ENCODE results near the gene CPSF3. TPM values are rescaled to one million over a fixed set of nuclear protein-coding genes. Genes with fewer than 3 reads are reported as not detected.

Gene CPSF3
- total RNA-seq, 4 donors from 2014 or later, result 17.6 to 173 (median 22.2) TPM

DNA sequence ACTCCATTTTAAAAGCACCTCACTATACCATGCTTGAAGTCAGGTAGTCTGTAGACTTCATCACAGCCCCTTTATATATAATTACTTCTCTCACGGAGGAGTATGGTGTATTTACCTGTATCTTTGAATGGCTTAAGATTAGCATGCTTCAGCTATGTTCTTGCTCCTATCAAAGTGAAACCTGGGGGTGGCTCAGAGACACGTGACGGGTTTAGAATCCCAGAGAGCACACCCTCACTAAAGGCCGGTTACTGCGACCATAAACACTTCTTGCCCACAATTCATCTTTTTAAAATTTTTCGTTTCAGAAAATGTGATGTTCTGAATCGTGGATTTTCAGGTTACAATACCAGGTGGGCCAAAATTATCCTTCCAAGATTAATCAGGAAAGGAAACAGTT is 54.5 kb downstream of the CPSF3 start:
- WGBS, 2 donors (ENCODE audit: low coverage in 1 of 2), result 77 to 86% methylated on average over 7 of the region's 7 CpGs
- no peak for DNase-seq
- H3K4me3 ChIP-seq, result no peak overlapping the region
- no peak for TF ChIP-seq POLR2A (IDR thresholded peaks at IDR 0.05)
- no peak for TF ChIP-seq EP300 (IDR thresholded peaks at IDR 0.05; ENCODE audit: low read depth)
- TF ChIP-seq, protein P1, sequence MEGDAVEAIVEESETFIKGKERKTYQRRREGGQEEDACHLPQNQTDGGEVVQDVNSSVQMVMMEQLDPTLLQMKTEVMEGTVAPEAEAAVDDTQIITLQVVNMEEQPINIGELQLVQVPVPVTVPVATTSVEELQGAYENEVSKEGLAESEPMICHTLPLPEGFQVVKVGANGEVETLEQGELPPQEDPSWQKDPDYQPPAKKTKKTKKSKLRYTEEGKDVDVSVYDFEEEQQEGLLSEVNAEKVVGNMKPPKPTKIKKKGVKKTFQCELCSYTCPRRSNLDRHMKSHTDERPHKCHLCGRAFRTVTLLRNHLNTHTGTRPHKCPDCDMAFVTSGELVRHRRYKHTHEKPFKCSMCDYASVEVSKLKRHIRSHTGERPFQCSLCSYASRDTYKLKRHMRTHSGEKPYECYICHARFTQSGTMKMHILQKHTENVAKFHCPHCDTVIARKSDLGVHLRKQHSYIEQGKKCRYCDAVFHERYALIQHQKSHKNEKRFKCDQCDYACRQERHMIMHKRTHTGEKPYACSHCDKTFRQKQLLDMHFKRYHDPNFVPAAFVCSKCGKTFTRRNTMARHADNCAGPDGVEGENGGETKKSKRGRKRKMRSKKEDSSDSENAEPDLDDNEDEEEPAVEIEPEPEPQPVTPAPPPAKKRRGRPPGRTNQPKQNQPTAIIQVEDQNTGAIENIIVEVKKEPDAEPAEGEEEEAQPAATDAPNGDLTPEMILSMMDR (IDR thresholded peaks at IDR 0.05), result no peak
- no peak for TF ChIP-seq POLR2AphosphoS5 (IDR thresholded peaks at IDR 0.05)
- H3K4me1 ChIP-seq, result peaks cover 0 to 24% (median 18%) of the 10 kb centered on the region in 4 donors
- H3K36me3 ChIP-seq, result peaks cover 0 to 37% (median 8%) of the 10 kb centered on the region in 4 donors
- in situ Hi-C loops (cut with MboI; ENCODE audit: low pct_ligation_motif_present in 1 of 4, low pct_unique_long_range_greater_than_20kb in 1 of 4, low sequenced_read_pairs in 3 of 4), result no loop called here
- H3K27me3 ChIP-seq, result no peaks in the 10 kb centered on the region
- intact Hi-C loops (cut with DNase I; ENCODE audit: low total_unique reads), result no loop called here
- H3K27ac ChIP-seq, result no peak overlapping the region
- H3K9me3 ChIP-seq, result no peaks in the 10 kb centered on the region

DNA sequence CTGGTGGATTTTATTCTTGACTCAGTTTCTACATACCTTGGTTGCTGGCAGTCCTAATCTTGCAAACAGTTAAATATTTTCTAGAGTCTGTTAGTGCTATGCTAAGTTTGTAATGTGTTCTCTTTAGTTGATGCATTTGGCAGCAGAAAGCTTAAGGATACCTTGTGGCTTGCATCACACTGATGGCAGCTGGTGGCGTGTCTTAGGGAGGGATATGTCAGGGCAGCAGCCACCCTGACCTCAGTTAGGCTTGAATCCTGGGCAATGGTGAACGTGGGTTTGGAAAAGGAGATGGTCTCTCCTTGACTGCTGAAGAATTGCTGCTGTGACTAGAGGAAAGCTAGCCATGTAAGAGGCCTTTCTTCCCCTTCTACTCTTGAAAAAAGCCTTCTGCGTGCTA is 55.1 kb downstream of the CPSF3 start:
- in situ Hi-C loops (cut with MboI; ENCODE audit: low pct_ligation_motif_present in 1 of 4, low pct_unique_long_range_greater_than_20kb in 1 of 4, low sequenced_read_pairs in 3 of 4), result no loop called here

DNA sequence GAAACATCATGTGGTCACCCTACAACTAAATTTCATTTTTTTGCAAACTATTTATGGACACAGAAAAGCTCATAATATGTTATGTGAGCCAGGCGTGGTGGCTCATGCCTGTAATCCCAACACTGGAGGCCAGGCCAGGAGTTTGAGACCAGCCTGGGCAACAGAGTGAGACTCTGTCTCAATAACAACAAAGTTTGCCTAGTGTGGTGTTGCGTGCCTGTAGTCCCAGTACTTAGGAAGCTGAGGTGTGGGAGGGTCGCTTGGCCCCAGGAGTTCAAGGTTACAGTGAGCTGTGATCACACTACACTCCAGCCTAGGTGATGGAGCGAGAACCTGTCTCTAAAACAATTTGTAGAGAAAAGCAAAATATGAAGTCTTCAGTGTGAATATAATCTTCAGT is 56.7 kb downstream of the CPSF3 start:
- Histone ChIP-seq H3K27ac (no peak overlapping the region), H3K36me3 (peaks cover 0 to 57% (median 19%) of the 10 kb centered on the region in 4 donors), H3K4me1 (peaks cover 0 to 15% (median 9%) of the 10 kb centered on the region in 4 donors), H3K27me3 (no peaks in the 10 kb centered on the region), H3K9me3 (no peaks in the 10 kb centered on the region), H3K4me3 (no peak overlapping the region)
- in situ Hi-C loops (cut with MboI; ENCODE audit: low pct_ligation_motif_present in 1 of 4, low pct_unique_long_range_greater_than_20kb in 1 of 4, low sequenced_read_pairs in 3 of 4), result no loop called here
- DNase-seq, result no peak
- 86 to 93% methylated on average over 3 to 4 of the region's 4 CpGs for WGBS, 2 donors (ENCODE audit: low coverage in 1 of 2)
- intact Hi-C loops (cut with DNase I; ENCODE audit: low total_unique reads), result no loop called here
- TF ChIP-seq EP300 (IDR thresholded peaks at IDR 0.05; ENCODE audit: low read depth) (no peak), POLR2A (IDR thresholded peaks at IDR 0.05) (no peak), POLR2AphosphoS5 (IDR thresholded peaks at IDR 0.05) (no peak)
- TF ChIP-seq, protein P1 (IDR thresholded peaks at IDR 0.05), result no peak

More for the DNA sequence above, 55.1 kb downstream of the CPSF3 start:
- 80 to 92% methylated on average over 1 to 3 of the region's 3 CpGs for WGBS, 2 donors (ENCODE audit: low coverage in 1 of 2)
- Histone ChIP-seq H3K4me3 (no peak overlapping the region), H3K27me3 (no peaks in the 10 kb centered on the region), H3K4me1 (peaks cover 0 to 23% (median 15%) of the 10 kb centered on the region in 4 donors), H3K27ac (no peak overlapping the region), H3K36me3 (peaks cover 0 to 42% (median 11%) of the 10 kb centered on the region in 4 donors), H3K9me3 (no peaks in the 10 kb centered on the region)
- no peak for DNase-seq
- intact Hi-C loops (cut with DNase I; ENCODE audit: low total_unique reads), result no loop called here
- TF ChIP-seq, protein P1 (IDR thresholded peaks at IDR 0.05), result no peak
- TF ChIP-seq POLR2A (IDR thresholded peaks at IDR 0.05) (no peak), POLR2AphosphoS5 (IDR thresholded peaks at IDR 0.05) (no peak), EP300 (IDR thresholded peaks at IDR 0.05; ENCODE audit: low read depth) (no peak)

DNA sequence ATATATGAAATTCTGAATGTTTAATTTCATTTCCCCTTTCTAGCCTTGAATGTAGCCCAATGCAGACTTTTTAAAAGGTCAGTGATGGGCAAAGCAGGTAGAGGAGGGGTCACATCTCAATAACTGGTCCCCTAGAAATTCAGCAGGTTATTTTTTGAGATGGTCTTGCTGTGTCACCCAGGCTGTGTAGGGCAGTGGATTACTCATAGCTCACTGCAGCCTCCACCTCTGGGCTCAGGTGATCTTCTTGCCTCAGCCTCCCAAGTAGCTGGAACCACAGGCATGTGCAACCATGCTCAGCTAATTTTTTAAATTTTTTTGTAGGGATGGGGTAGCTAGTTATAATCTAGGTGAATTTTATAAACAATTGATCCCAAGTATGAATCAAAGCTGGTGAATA is 59.7 kb downstream of the CPSF3 start:
- Histone ChIP-seq H3K4me1 (no peaks in the 10 kb centered on the region), H3K27ac (no peak overlapping the region), H3K4me3 (no peak overlapping the region), H3K27me3 (no peaks in the 10 kb centered on the region), H3K36me3 (peaks cover 0 to 76% (median 30%) of the 10 kb centered on the region in 4 donors), H3K9me3 (no peaks in the 10 kb centered on the region)
- no peak for DNase-seq
- TF ChIP-seq, protein P1 (IDR thresholded peaks at IDR 0.05), result no peak
- TF ChIP-seq EP300 (IDR thresholded peaks at IDR 0.05; ENCODE audit: low read depth) (no peak), POLR2AphosphoS5 (IDR thresholded peaks at IDR 0.05) (no peak), POLR2A (IDR thresholded peaks at IDR 0.05) (no peak)
- intact Hi-C loops (cut with DNase I; ENCODE audit: low total_unique reads) (no loop called here), in situ Hi-C loops (cut with MboI; ENCODE audit: low pct_ligation_motif_present in 1 of 4, low pct_unique_long_range_greater_than_20kb in 1 of 4, low sequenced_read_pairs in 3 of 4) (no loop called here)

All from transverse colon (tissue), 4 donors.